OCI-LY7 (cell line): ENCODE data around the gene BPIFB4.

Source experiments
- CTCF ChIP-seq: fragments of 200-600 bp; sonication (generic); conservative IDR thresholded peaks from 2 replicates; pipeline ENCODE4 v1.5.1; 2014; ENCODE audit warnings: mild to moderate bottlenecking, antibody characterized with exemption, low read length, moderate library complexity, mixed read lengths
- EZH2phosphoT487 ChIP-seq: fragments of 200-600 bp; sonication (generic); IDR thresholded peaks from 2 replicates; pipeline ENCODE4 v1.6.1; 2018; ENCODE audit warnings: low read depth, borderline replicate concordance, mild to moderate bottlenecking, mixed run types, antibody characterized with exemption, low read length, moderate library complexity, mixed read lengths

GRCh38 chr20:33081411-33082154, 2.1 kb downstream of the BPIFB4 start:
- no peak for TF ChIP-seq CTCF
- no peak for TF ChIP-seq EZH2phosphoT487
